HuH-7 (cell line): ENCODE results near the gene SPATA7.

ENCODE experiments used
- DNase-seq: peaks from one replicate; pipeline ENCODE4 v3.0.0; 2011; ENCODE audit warnings: low spot score

The SPATA7 gene

GRCh38 chr14:88481794-88482193 lies 96.3 kb downstream of the SPATA7 start:
- no peak for DNase-seq

DNA sequence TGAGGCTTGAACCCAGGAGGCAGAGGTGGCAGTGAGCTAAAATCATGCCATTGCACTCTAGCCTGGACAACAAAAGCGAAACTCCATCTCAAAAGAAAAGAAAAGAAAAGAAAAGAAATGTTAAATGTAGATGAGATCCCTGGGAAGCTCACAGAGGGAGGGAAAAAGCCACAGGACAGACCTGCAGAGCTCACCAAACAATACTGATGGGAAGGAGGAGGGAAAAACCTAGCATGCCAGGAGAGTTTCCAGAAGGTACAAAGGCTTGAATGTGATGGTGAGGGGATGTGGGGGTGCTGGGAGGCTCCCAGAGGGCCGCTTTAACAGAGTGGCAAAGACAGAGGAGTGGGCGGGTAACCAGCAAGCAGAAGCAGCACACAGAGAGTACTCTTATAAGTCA lies 97.1 kb downstream of the SPATA7 start:
- DNase-seq = no peak
